Stimulated activated CD8-positive, alpha-beta memory T cell treated with anti-CD3 and anti-CD28 coated beads, Interleukin-7, amount 100 ng/mL, for 4 hours (primary cell): ENCODE measurements around the gene SEMA6A.

Experiments
- DNase-seq, 2 donors: peaks; one replicate each; pipeline ENCODE4 v3.0.0-alpha.2; 2020; ENCODE audit warnings: low read depth in 2 of 2

The SEMA6A gene

DNA sequence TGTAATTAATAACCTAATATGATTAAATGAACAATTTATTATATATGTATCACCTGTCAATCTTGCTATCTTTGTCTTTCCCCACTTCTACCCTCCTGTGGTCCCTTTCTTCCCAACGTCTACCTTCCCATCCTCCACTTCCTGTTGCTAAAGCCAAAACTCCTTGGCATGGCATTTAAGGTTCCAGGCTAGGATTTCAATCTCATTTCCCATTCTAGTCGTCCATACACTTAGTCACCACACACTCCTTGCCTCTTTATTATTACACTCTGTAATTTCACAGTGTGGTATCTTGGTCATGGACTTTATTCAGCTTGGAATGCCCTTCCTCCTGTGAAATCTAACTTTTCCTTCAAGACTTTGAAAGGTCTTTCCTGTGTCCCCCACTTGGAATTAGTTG is 115.3 kb downstream of the SEMA6A start:
- DNase-seq: no peak

GRCh38 chr5:116457062-116457461 is 117.6 kb downstream of the SEMA6A start:
- DNase-seq: no peak

GRCh38 chr5:116456036-116456435 is 118.6 kb downstream of the SEMA6A start:
- no peak for DNase-seq

GRCh38 chr5:116455061-116455460 is 119.6 kb downstream of the SEMA6A start:
- DNase-seq: no peak

DNA sequence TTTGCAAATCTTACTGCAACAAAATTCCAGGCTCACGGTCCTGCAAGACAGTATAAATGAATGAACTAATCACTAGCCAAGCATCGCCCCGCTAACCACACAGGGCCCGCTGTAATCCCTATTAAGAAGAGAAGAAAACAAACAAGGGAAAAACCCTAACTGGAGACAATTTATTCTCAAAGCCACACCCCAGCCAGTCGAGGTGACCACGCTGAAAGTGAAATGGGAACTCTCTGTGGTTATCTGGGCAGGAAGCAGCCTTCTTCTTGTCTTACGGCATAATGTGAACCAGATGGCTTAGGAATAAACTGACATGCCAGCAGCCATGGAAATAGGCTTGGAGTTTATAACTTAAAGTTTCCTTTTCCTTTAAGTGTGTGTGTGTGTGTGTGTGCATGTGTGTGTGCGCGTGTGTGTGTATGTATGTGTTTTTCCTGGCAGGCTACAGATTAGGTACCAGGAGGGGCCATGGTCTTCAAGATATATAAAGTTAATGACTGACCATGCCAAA is 120.2 kb downstream of the SEMA6A start:
- no peak for DNase-seq

DNA sequence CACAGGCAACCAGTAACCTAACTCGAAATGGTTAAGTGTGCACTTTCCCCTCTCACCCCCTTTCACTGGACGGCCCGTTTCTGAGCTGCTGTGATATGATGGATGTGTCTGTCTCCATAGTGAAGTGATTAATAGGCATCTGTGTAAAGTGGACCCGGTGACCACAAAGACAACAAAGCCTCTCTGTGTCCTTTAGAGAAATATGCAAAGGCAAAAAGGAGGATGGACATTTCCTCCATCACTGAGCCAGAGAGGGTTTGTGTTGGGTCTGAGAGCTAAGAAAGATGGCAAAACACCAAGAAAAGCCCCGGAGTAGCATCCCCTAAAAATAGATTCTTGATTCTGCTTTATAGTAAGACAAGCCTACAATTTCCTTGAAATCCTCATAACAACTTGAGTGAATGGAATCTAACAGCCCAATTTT is 120.6 kb downstream of the SEMA6A start:
- no peak for DNase-seq

DNA sequence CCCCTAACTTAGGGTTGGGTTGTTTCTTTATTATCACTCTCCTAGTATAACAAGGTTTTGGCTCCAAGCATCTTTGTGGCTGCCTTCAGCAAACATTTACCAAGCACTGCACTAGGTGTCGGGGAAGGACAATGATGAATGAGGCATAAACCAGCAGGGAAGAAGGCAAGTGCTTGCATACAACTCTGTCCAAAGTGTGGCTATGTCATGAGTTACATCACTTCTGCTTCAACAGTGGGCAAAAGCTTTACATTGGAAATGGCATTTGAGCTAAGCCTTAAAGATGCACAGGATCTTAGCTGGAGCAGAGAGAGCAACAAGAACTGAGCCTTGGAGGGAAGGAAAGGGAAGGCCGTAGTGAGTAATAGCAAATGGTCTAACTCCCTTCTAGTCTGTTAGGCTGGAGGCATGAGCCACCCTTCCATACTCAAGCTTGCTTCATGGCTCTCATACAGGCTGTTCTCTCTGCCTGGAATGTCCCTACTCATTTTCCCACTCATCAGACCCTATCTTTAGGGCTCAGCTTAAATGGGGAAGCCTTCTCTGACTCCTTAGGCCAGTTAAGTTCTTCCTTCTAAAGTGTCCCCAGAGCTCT is 121.8 kb downstream of the SEMA6A start:
- DNase-seq: no peak

DNA sequence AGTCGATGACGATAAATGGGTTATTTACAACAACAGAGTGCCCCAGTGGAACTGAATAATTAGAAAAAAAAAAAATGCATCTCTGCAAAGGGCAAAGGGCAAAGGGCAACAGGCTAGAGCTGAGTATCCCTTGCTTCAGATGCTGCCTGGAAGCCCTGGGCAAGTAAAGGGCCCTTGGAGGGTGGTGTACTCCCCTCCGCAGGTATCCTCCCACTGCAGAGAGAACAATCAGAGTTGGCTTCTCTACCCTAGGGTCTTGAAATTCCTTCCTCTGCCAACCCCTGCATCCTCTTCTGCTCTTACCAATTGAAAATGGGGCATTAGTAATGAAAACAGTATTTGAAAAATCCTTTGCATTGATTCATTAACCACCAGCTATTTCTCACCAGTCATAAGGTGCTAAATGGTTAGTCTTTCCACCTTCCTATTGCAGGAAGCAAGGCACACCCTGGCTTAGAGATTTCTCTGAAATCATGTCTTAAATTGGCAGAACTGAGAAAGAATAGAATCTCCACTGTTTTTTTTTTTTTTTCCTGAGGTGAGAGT is 122.6 kb downstream of the SEMA6A start:
- no peak for DNase-seq

GRCh38 chr5:116451066-116451465 is 123.6 kb downstream of the SEMA6A start:
- DNase-seq: no peak

DNA sequence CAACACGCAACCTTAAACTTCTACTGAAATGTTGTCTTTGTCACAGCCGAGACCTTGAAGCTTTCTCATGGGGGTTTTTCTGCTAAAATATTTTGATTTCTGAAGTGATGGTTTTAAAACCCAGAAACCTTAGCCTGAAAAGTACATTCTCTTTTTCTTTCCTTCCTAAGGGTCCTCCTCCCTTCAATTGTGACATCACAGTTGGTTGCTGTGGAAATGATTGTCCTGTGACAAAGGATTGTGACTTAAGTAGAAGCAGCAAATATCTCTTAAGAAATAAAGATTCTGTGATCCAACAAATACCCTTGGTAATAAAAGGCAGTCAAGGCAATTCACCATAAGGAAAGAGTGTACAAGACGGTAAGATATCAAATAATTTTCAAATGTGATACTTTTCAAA is 125.2 kb downstream of the SEMA6A start:
- no peak for DNase-seq

GRCh38 chr5:116448870-116449427 is 125.7 kb downstream of the SEMA6A start:
- no peak for DNase-seq

- no peak for DNase-seq
Measured at GRCh38 chr5:116448450-116448849, 126.2 kb downstream of the SEMA6A start.

DNA sequence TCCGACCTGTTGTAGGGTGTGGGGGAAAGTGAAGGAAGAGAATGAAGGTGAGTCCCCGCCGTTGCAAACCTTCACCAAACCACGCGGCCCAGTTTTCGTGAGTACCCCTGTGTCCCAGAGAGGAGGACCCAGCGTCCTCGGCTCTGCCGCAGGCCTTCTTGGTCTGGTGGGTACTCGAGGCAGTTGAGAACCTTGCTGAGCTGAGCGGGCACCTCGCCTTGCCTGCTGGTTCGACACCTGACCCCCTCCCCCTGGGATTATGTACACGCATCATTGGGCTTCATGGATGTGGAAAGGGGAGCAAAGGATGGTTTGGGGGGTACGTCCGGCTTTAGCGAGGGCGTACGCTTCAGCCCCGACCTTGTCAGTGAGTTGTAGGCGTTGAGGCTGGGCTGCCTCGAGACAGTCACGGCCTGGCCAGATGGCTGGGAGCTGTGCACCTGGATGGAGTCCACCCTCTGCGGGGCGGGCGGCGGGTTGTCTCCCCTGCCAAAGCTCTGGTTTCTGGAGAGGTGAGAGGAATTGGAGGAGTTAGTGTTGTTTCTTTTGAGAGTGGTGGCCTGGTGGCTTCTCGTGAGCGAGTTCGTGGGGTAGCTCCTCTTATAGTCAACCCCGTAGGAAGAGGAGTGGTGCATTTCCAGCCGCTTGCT is 128.1 kb downstream of the SEMA6A start:
- no peak for DNase-seq

DNA sequence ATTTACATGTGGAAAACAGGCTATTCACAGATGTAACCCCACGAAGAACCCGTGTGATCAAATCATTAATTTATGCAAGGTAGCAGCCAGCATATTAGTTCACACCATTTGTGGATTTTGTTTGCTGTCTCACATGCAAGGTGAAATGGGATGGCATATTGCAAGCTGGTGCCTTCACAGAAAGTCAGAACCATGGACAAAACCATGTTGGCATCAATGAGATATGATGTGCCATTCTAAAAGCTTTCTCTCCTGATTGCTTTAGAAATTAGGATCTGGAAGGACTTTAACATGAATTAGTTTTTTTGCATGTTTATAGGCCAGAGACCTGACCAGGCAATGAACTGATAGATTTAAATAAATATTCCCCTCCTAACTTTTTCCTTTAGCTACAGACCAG is 129.3 kb downstream of the SEMA6A start:
- DNase-seq: no peak

DNA sequence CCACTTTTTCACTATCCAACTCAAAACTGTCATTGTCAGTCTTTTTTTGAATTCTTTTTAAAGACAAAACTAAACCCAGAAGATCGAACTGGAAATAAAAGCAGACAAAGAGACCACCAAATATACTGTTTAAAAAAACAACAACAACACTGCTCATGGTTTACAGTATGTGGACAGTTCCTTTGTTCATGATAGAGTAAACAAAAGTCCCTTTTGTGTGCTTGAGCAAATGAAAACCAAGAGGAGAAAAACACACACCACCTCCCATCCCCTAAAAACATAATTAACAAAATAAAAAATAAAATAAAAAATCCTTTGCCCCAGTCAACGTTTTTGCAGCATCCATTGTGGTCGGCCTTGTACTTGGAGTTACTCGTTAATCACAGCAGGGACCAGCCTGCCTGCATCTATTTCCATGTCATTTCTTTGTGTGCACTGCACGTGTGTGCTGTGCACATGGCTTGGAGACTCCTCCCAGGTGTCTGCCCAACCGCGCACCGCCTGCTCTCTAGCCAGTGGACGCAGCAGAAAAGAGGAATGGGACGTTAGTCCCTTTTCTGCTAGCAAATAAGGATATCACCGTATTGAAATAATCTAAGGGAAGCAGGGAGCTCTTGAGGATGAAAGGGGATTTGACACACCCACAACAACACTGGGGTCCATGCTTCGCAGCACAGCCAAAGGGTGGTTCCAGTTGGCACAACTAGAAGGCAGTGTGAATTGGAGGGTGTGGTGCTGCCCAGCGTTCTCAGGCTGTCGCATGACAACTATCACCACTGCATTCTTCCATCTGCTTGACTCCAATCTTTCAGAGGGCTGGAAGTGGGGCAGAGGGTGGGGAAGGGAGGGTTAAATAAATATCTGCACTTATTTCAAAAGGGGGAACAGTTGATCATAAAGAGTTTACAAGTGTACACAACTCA is 130.0 kb downstream of the SEMA6A start:
- no peak for DNase-seq

DNA sequence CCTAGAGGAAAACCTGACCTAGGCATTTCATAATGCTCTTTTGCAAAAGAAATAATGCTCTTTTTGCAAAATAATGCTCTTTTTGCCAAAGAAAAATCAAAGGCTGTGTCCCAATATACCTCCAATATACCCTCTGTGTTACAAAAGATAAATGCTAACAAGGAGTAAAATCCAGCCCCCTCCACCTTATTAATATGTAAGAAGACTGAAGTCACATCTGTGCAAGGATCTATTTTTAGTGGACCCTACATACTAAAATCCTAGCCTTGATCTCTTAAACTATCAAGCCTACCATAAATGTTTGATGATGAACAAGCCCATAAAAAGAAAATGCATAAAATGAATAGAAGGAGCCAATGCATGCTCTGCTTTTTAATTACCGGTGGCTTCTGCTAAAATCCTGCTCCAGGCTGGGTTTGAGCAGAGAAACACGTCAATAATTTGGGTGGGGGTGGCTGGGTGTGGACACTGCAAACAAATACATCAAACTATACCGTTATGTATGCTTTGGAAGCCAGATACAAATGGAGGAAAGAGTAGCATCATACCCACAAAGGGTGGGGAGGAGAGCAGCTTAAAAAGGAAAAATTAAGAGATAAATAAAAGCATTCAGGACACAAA is 131.6 kb downstream of the SEMA6A start:
- no peak for DNase-seq

DNA sequence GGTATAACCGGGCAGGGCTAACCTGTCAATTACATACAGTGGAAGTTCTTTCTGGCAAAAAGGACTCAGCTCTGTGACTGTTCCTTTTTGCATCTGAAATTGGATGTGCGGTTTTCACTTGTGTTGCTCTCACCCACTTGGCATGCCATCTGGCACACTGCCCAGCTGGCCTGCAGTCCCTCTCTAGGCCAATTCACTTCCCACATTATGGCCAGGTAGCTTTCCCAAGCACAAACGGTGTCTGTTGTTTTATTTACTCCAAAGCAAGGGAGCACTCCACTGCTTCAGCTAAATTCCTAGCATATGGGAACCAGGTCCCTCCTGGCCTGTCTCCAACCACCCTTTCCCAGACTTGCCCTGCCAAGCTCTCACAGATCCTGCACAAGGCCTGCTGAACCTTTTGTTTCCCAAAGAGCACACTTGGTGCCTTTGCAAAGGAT is 132.5 kb downstream of the SEMA6A start:
- no peak for DNase-seq

DNA sequence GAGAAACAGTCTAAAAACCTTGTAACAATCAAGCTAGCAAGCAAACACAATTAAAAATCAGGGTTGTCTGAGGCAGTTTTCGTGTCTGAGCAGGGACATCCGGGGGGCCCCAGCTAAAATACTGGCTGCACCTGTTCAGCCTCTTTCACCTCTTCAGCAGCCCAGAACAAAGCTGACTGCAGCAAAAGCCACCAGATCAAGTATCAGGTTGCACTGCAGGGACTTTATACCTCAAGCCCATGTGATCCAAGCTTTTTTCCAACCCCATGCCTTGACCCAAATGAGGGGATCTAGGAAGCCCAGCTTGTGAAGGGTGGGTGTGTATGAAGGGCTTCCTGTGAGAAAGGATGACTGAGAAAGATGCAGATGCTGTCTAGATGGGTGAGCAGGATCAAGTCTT is 133.4 kb downstream of the SEMA6A start:
- DNase-seq: no peak

DNA sequence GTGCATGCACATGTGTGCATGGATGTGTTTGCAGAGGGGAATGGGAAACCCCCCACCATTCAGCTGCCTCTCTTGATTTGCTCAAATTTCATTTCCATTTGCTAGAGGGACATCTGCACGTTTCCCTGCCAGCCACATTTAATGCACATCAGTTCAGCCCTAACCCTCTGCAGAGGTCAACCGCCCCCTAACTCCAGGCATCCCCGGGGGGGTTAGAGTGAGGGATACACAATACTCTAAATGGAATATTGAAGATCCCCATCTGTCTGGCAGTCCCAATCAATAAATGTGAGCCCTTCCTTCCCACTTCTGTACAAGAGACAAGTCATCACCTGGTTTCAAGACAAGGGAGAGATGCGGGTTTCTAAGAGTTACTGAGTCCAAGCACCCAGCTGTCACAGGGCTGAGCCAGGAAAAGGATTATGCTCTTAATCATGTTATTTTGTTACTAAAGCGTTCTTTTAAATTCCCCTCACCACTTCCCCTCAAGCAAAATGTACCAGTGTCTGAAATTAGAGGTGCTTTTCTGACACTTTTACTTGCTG is 134.1 kb downstream of the SEMA6A start:
- no peak for DNase-seq

GRCh38 chr5:116439905-116440304 is 134.7 kb downstream of the SEMA6A start:
- no peak for DNase-seq

- DNase-seq: no peak
Measured at GRCh38 chr5:116438979-116439554, 135.6 kb downstream of the SEMA6A start.
